Fibroblast of lung (primary cell): Measurements from ENCODE around the gene VPS35L.

Experiments used
- EZH2 ChIP-seq: IDR thresholded peaks from 2 replicates; pipeline ENCODE4 v1.5.1; 2012; ENCODE audit warnings: low read length, control low read depth, mild to moderate bottlenecking; ENCODE audit errors: missing control alignments
- TF ChIP-seq, protein P1 (sequence below), 2 donors: IDR thresholded peaks in 1 of 2; conservative IDR thresholded peaks in 1 of 2; 1 replicate in 1 of 2; 2 replicates in 1 of 2; pipeline ENCODE4 v1.5.1; 2011 to 2012; ENCODE audit warnings: low read length in 2 of 2, control low read depth in 1 of 2, inconsistent platforms in 1 of 2, low read depth in 1 of 2, mild to moderate bottlenecking in 1 of 2

DNA sequence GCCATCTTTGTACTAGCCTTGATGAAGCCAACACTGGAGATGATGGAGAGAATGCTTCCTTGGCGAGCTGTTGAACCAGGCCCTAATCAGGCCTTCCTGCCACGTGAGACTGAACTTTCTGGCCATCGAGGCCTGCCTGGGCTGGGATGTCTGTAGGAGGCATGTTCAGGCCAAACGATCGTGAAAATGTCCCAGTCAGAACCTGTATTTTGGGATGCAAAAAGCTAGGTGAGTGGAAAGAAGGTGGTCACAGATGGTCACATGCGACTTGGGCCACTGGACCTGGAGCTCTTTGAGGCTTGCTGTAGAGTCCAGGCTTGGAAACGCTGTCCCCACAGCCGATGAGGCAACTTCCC, 149.6 kb downstream of the VPS35L start:
- TF ChIP-seq, protein P1, sequence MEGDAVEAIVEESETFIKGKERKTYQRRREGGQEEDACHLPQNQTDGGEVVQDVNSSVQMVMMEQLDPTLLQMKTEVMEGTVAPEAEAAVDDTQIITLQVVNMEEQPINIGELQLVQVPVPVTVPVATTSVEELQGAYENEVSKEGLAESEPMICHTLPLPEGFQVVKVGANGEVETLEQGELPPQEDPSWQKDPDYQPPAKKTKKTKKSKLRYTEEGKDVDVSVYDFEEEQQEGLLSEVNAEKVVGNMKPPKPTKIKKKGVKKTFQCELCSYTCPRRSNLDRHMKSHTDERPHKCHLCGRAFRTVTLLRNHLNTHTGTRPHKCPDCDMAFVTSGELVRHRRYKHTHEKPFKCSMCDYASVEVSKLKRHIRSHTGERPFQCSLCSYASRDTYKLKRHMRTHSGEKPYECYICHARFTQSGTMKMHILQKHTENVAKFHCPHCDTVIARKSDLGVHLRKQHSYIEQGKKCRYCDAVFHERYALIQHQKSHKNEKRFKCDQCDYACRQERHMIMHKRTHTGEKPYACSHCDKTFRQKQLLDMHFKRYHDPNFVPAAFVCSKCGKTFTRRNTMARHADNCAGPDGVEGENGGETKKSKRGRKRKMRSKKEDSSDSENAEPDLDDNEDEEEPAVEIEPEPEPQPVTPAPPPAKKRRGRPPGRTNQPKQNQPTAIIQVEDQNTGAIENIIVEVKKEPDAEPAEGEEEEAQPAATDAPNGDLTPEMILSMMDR (conservative IDR thresholded peaks at IDR 0.05 in 1 of 2, IDR thresholded peaks at IDR 0.05 in 1 of 2; ENCODE audit: low read depth in 1 of 2, low read length in 2 of 2), result no peak
- no peak for TF ChIP-seq EZH2
